Stimulated activated CD8-positive, alpha-beta memory T cell treated with anti-CD3 and anti-CD28 coated beads, Interleukin-7, amount 100 ng/mL, for 48 hours (primary cell): ENCODE results near the gene HIGD2A.
"Not testable (repeated sequence)": the region's sequence is repeated elsewhere in the genome, so short reads cannot be mapped to it uniquely, and the experiment has no call there.

ENCODE experiments used
- DNase-seq, 2 donors: peaks; one replicate each; pipeline ENCODE4 v3.0.0-alpha.2; 2020; ENCODE audit warnings: low read depth in 1 of 2; ENCODE audit errors: extremely low read depth in 1 of 2

The HIGD2A gene

GRCh38 chr5:176394096-176394495, 5.5 kb downstream of the HIGD2A start:
- no peak for DNase-seq

DNA sequence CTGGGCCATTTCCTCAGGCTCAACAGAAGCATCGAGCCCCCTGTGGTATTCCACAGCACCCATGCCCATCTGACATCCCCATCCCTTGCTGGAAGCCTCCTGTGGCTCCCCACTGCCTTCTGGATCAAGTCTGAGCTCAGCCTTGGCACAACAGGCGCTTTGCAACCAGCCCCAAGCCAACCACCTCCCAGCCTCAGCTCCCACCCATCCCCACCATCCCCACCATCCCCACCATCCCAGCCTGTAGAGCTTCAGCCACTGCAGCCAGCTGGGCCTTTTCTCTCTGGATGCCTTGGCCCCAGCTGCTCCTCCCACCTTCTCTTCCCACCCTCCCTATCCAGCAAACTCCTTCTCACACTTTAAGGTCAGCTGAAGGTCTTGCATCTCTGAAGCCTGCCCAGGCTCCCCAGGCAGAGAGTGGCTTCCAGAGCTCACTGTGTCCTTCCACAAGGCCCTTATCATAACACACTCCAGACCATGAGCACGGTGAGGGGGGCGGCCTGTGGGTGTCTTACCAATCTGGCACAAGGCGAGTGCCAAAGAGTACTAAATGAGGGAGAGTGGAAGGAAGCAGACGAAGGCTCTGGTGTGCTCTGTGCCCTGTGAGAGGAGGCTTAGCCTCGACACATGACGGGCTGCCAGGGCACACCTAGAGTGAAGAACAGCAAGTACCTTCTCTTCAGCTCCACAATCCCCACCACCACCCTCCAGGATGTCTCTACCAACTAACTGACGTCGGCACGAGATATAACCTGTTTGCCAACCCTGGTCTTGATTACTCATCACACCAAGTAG, 6.5 kb downstream of the HIGD2A start:
- DNase-seq, result no peak

- DNase-seq, result no peak
These were observed 7.8 kb downstream of the HIGD2A start for GRCh38 chr5:176396330-176396729.

DNA sequence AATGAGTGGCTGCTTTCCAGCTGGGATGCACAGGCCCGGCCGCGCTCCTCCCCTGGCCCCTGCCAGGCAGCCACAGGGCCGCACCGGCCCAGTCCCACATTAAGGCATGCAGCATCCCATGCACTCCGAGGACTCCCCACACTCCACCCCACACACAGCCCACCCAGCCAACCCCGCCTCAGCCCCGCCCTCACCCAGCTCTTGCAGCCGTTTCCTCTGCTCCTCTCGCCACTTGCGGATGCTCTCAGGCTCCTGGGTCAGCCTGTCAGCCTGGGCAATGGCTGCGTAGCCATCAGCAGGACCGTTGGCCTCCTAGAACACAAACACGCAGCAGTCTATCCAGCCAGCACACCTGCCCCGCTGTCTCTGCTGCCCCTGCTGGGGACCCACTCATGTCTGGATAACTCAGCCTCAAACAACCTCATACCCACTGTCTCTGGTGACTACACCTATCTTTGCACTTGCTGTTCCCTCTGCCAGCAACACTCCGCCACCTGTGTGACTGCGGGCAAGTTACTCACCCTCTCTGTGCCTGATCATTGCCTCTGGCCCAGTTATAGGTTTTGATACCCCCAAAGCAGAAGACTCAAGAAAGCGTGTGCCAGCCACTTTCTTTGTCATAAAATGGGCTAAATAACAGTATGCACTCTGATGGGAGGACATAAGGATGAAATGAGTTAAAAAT, 9.3 kb downstream of the HIGD2A start:
- DNase-seq, result no peak

GRCh38 chr5:176400382-176401156, 12.0 kb downstream of the HIGD2A start:
- DNase-seq, result no peak

GRCh38 chr5:176401281-176402205, 13.0 kb downstream of the HIGD2A start:
- DNase-seq, result no peak

DNA sequence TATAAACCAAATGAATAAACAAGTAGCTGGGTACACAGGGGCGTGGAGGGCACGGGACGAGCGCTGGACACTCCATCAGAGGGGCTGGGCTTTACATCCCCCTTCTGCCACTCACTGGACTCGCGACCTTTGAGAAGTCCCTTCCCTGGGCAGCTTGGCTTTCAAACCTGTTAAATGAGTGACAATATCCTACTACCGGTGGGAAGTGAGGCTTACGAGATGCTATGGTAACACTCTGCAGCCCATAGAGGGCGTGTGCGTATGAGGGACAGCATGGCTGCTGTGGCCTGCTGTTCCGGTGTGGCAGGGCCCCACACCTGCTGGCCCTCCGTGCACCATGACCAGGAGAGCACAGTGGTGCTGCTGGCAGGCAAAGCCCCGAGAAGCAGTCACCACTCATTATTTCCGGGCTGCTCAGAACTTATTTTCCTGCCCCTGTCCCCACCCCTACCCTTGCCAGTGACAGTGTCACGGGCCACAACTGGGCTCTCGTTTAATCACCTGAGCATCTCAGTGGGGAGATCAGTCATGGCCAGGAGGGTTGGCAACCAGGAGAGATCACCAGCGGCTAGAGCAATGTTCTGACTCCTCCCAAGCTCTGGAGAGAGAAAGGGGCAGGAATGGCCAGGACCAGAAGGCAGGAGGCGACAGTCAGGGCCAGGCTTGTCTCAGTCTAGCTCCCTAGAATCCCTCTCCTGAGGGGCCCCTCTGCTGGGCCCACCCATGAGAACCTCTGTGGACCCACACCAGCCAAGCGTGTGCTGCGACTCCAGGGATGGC, 17.3 kb downstream of the HIGD2A start:
- DNase-seq, result no peak

DNA sequence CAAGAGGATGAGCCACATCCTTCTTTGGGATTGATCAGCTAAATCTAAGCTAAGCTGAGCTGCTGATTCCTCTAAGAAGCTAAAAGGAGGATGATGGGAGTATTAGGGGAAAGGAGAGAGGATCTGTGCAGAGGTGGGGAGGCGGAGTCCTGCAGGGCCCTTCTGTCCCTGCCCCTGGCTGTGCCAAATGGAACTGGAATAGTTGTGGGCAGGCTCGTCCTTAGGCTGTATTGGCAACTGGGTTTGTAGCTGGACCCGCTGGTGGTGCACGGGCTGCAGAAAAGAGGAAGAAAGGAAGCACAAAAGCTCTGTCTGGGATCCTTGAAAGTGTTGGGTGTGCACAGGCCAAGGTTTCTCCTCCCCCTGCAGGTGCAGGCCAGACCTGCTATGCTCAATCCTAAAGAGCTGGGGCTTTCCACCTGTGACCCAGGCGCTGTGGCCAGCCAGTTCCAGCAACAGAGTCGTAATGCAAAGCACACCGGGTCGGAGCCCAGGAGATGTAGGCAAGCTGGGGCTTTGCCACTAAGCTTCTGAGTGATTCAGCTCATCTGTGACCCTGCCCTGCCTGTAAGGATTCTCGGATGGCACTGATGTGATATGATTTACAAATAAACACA, 18.0 kb downstream of the HIGD2A start:
- DNase-seq, result no peak

- no peak for DNase-seq
These were observed 19.1 kb downstream of the HIGD2A start for GRCh38 chr5:176407456-176408251.

GRCh38 chr5:176408252-176408573, 19.7 kb downstream of the HIGD2A start:
- DNase-seq, result not testable (repeated sequence)

DNA sequence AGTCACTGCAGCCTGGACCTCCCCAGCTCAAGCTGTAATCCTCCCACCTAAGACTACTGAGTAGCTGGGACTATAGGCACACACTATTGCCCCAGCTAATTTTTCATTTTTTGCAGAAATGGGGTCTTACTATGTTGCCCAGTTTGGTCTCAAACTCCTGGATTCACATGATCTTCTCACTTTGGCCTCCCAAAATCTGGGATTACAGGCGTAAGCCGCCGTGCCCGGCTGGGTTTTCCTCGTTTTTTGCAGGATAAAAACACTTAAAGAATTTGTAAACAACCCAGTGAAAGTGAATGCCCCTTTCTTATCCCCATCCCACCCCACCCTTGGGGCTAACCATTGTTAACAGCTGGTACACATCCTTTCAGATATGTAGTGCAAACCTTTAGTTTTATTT, 20.0 kb downstream of the HIGD2A start:
- DNase-seq, result no peak

- no peak for DNase-seq
These were observed 21.2 kb downstream of the HIGD2A start for GRCh38 chr5:176409765-176410164.

DNA sequence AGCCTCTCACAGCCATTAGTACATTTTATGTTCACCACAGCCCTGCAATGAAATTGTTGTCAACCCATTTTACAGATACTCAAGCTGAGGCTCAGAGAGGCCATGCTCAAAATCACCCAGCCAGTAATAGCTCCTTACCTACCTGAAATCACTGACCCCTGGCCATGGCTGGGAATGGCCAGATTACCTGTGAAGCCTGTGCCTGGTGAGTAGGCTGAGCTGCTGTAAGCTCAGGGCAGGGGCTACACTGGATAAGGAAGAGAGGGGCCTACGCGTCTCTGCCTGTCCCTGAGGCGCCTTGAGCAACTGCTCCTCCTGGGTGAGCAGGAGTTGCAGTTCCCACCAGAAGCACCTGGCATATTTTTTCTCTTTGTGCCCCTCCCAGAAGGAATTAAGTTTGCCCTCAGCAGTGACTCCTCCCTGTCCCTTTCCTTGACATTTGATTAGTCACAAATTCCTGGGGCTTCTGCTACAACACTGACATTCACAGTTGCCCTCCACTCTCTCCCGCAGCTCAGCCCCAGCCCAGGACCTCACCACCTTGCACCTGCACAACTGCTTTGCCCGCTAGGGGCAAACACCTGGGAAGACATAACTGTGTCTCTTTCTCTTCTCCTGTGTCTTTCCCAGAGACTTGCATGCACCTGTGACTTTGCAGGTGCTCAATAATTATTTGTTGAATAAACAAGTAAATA, 22.1 kb downstream of the HIGD2A start:
- DNase-seq, result no peak

DNA sequence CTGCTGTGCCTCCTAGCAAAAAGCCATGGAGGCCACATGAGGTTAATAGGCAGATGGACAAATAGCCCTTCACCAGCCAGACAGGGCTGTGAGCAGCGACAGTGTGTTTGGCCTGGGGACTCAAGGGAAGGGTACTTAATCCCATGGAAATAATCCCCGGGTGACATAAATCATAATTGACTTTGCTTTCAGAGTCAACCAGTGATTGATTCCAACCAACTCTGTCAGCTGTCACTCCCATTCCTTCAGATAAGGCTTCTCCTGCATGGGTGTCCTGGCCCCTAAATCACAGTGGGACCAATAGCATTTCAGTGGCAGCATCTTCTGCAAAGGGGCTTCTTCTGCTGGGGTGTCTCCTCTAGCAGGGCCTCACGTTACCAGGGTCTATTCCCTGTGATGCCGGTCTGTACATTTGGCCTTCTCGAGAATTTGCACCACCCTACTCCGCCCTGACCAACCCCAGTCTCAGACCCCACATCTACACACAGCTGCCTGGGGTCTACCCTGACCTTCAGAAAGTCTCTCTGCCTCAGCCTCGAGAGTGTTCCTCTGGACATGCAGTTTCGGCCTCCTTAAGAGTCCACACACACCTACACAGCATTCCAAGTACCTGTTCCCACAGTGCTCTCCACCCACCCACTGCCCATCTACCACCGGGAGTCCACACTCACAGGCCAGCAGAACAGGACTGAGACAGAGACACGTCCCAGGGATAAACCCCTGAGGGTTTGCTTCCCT, 24.1 kb downstream of the HIGD2A start:
- no peak for DNase-seq

DNA sequence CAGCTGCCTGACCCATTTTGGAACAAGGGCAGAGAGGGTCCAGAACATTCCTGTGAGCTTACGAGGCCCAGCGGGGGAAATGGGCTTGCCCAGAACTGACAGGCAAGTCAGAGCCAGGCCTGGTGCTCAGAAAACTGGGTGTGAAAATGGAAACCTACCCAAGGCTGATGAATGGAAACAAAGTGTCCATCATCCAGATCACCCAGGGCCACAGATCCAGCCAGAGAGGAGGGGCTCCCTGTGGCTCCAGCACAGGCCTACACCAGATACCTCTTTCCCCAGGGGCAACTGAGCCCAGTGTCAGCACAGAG, 24.7 kb downstream of the HIGD2A start:
- DNase-seq, result no peak

DNA sequence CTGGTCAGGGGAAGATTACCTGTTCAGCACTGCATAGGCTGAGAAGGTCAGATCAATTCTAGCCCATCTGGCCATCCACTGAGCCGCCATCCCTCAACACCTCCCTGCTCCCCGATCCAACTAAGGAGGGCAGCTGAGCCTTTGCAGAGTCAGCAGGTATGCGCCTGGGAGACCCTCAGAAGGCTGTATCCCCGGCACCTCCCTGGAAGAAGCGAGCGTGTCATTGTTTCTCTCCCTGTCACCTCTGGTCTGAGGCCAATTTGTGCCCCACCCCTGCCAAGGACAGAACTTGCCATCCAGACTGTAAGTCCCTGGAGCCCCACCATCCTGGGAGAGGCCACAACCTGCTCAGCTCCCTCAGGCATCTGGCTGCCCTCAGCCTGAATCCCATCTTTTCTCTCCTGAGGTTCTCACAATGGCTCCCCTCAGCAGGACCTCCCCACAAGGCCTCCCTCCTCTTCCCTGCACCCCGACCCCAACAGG, 25.2 kb downstream of the HIGD2A start:
- DNase-seq, result no peak

DNA sequence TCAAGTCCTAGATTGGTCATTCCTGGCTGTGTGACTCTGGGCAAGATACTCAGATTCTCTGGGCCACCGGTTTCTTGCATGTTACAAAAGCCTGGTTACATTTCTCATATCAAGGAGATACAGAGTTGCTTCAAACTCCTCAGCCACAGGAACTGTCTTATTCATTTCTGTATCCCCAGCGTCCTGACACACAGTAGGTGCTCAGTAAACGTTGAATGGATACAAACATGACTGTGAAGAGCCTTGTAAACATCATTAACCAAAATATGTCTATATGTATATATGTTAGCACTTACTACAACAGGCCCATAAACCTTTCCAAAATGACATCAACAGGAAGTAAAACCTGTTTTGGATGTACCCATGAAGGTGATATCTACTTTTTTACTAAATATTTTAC, 26.2 kb downstream of the HIGD2A start:
- no peak for DNase-seq
